RKO (cell line): Measurements from ENCODE around the gene CHST8.
"Not testable (repeated sequence)": the region's sequence is repeated elsewhere in the genome, so short reads cannot be mapped to it uniquely, and the experiment has no call there.

ENCODE experiments used
- DNase-seq: peaks from one replicate; pipeline ENCODE4 v3.0.0-alpha.2; 2016; ENCODE audit warnings: low spot score

The CHST8 gene

DNA sequence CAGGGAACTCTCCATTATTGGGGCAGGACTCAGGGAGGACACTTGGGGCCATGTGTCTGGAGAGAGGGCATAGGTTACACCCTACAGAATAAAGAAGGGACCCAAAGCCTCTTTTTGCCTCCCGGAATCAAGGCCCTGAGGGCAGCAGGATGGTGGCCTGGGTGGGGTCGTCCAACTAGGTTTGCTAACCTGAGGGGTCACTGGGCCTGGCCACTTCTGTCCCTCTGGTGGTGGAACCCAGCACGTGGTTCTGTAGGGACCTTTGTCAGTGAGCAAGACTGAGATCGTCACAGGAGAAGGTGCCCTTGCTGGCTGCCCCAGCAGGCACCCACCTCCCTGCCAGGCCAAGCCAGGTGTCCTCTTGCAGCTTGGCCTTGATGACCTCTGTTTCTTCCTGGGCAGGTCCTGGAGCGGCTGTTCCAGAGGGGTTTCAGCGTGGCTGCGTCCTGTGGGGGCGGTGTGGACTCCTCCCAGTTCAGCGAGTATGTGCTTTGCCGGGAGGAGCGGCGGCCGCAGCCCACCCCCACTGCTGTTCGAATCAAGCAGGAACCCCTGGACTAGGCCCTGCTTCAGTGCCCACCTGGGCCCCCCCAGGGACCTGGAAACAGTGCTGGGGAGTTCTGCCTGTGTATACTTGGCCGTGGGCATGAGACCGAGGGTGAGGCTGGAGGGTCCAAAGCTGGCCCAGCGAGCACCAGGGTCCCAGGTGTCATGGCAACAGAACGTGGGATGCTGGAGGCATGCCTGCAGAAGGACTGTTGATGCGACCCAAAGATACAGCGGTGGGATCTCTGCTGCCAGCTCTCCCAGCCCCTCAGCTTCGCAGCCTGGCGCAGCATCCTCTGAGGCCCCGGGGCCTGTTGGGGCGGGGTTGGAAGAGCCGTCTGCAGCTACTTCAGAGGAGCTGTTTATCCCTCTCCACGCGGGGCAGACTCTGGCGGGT is 190.9 kb downstream of the CHST8 start:
- DNase-seq = no peak

DNA sequence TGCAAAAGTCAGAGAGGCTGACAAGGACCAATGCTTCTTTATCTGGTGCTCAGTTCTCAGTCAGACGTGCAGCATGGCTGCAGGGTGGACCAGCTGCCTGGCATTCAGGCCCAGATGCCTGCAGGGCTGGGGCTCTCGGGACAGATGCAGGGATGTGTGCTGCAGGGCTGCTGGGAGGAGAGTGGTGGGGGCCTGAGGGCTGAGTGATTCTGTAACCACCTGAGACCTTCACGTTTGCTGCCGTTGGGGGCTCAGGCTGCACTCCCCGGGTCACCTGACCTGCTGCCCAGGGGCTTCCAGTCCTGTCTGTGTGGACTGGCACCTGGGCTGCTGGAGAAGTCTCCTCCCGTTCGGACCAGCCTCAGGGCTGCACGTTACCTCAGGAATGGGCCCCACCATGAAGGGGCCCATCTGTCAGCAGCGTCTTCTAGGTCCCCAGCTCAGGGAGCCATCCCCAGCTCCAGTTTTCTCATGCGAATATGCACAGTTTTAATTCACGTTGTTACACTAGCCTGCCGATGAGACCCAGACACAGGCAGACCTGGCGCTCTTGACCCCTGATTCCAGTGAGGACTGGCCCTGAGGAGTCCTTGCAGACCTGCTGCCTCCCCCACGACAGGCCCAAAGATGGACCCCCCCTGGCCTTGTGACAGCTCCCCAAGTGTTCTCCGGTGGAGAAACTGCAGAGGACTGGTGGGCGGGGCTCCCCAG is 191.8 kb downstream of the CHST8 start:
- DNase-seq = no peak

- DNase-seq = no peak
Measured at GRCh38 chr19:33814181-33815165, 192.7 kb downstream of the CHST8 start.

GRCh38 chr19:33815380-33816340 is 193.9 kb downstream of the CHST8 start:
- peak; percentile 23 for DNase-seq

DNA sequence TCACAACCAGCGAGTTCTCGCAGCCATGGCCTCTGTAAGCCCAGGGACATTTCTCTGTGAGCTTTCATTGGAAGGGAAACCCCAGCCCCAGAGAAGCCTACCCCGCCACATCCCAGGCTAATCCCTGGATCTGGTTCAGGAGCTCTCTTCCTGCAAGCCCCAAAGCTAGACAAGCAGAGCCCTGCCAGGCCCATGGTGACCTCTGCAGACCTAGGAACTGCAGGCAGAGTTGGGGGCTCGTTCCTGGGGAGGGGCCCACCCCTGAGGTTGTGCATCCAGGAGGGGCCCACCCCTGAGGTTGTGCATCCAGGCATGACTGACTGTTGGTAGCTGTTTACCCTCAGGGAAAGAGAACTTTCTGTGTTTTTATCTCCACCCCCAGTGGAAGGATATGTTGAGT is 196.7 kb downstream of the CHST8 start:
- DNase-seq = no peak

DNA sequence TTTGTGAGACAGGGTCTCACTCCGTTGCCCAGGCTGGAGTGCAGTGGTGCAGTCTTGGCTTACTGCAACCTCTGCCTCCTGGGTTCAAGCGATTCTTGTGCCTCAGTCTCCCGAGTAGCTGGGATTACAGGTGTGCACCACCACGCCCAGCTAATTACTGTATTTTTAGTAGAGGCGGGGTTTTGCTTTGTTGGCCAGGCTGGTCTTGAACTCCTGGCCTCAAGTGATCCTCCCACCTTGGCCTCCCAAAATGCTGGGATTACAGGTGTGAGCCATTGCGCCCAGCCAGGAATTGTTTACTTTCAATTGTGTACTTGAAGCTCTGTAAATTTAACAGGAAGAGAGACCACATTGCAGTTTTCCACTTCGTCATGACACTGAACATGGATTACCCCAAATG is 197.3 kb downstream of the CHST8 start:
- DNase-seq = not testable (repeated sequence)

DNA sequence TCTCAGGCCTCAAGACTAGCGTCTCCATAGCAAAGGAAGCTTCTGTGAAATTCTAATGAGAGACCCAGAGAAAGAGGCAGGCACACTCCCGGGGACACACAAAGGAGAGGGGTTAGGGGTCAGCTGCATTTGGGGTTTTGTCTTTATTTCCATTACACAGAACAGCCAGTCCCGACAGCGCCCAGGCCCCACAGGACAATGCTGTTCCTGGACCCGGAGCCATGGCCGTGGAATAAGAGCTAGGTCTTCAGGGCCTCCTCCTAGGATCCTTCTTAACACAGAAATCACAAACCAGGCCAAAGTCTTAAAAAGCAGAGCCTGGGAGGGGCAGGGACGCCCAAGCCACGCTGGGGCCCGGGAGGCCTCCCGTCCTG is 197.7 kb downstream of the CHST8 start:
- no peak for DNase-seq

DNA sequence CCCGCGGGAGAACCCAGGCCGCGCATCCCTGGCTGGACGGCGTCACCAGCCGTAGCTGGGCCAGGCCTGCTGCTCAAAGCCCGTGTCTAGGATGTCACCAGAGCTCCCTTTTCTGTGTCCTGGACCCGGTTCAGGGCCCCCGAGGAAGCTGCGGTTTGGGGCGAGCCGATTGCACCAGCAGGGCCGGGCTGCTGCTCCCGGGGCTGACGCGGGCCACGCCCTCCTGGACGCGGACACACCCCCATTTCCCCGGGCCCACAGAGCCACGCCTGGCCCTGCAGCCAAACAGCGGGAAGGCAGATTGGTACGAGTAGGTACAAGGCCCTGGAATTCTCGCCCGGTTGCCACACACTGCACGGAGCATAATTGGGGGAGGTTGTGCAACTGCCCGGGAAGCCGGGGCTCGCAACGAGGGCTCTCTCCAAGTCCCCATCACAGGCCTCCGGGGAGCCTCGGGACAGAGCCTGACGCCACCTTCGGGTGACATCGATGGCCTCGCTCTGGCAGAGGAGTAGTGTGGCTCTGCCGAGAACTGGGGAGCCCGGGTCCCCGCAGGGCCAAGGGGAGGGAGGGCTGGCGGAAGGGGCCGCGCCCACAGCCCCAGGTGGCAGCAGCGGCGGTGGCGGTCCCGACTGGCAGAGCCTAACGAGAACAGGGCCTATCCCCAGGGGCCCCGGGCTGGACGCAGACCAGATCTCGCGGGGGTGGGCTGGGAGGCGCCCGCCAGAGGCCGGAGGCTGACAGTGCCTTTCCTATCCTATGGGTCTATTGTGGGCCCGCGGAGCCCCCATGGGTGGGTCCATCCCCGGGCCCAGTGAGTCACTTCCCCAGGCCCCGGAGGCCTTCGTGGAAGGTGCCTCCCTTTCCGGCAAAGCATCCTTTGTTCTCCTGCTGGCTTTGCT is 198.4 kb downstream of the CHST8 start:
- DNase-seq = peak; percentile 87

DNA sequence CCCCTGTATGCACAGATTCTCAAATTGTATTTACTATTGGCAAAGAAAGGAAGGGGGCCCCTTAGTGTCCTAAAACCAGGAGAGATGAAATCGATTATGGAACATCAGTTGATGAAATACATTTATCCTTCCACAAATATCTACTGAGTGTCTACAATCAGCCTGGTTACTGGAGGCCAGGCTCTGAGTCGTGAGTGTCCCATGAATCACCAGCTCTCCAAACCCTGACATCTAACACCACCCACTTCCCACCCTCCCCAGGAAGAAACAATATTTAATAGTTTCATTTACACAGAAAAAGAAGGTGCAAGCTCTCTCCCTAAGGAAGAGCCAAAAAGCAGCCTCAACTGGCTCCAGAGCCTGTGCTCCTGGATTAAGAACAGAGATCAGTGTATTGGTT is 200.1 kb downstream of the CHST8 start:
- no peak for DNase-seq
